ENCODE measurements around the gene FATE1.
"Not testable (repeated sequence)": the region's sequence is repeated elsewhere in the genome, so short reads cannot be mapped to it uniquely, and the experiment has no call there.

Gene FATE1

GRCh38 chrX:151715752-151716151 is at the start of gene FATE1:
Gene FATE1, plus strand, starts transcription at chrX:151716035. Its CDS starts 85 bp downstream, at chrX:151716120.
- no peak for DNase-seq (ENCODE audit: low read depth)

- no peak for DNase-seq (ENCODE audit: low read depth)
Observed at GRCh38 chrX:151675121-151675746, 40.6 kb upstream of the FATE1 start.

GRCh38 chrX:151676196-151676595 is 39.6 kb upstream of the FATE1 start:
- DNase-seq (ENCODE audit: low read depth) = no peak

GRCh38 chrX:151679798-151680402 is 35.9 kb upstream of the FATE1 start:
- no peak for DNase-seq (ENCODE audit: low read depth)

- no peak for DNase-seq (ENCODE audit: low read depth)
Observed at GRCh38 chrX:151680805-151681204, 35.0 kb upstream of the FATE1 start.

- DNase-seq (ENCODE audit: low read depth) = no peak
Observed at GRCh38 chrX:151687635-151688034, 28.2 kb upstream of the FATE1 start.

- no peak for DNase-seq (ENCODE audit: low read depth)
Observed at GRCh38 chrX:151688695-151689094, 27.1 kb upstream of the FATE1 start.

GRCh38 chrX:151692825-151693224 is 23.0 kb upstream of the FATE1 start:
- DNase-seq (ENCODE audit: low read depth) = no peak

GRCh38 chrX:151694121-151694520 is 21.7 kb upstream of the FATE1 start:
- DNase-seq (ENCODE audit: low read depth) = no peak

GRCh38 chrX:151694661-151695582 is 20.9 kb upstream of the FATE1 start, which contains the start of gene PRRG3:
Gene PRRG3, plus strand, starts transcription at chrX:151695458. Its CDS starts 3,357 bp downstream, at chrX:151698815.
- no peak for DNase-seq (ENCODE audit: low read depth)

- DNase-seq (ENCODE audit: low read depth) = no peak
Observed at GRCh38 chrX:151695583-151696340, 20.1 kb upstream of the FATE1 start.

- not testable (repeated sequence) for DNase-seq (ENCODE audit: low read depth)
Observed at GRCh38 chrX:151697082-151697481, 18.8 kb upstream of the FATE1 start.

- peak; percentile 53 for DNase-seq (ENCODE audit: low read depth)
Observed at GRCh38 chrX:151697522-151697921, 18.3 kb upstream of the FATE1 start.

- no peak for DNase-seq (ENCODE audit: low read depth)
Observed at GRCh38 chrX:151698485-151698884, 17.4 kb upstream of the FATE1 start.

- no peak for DNase-seq (ENCODE audit: low read depth)
Observed at GRCh38 chrX:151699746-151700145, 16.1 kb upstream of the FATE1 start.

GRCh38 chrX:151700581-151700980 is 15.3 kb upstream of the FATE1 start:
- DNase-seq (ENCODE audit: low read depth) = no peak

GRCh38 chrX:151701071-151701470 is 14.8 kb upstream of the FATE1 start:
- no peak for DNase-seq (ENCODE audit: low read depth)

GRCh38 chrX:151701531-151701930 is 14.3 kb upstream of the FATE1 start:
- DNase-seq (ENCODE audit: low read depth) = no peak

- no peak for DNase-seq (ENCODE audit: low read depth)
Observed at GRCh38 chrX:151702026-151702714, 13.7 kb upstream of the FATE1 start.

- DNase-seq (ENCODE audit: low read depth) = no peak
Observed at GRCh38 chrX:151702741-151703340, 13.0 kb upstream of the FATE1 start.

GRCh38 chrX:151703487-151703886 is 12.3 kb upstream of the FATE1 start:
- DNase-seq (ENCODE audit: low read depth) = no peak

Measured in fibroblast of gingiva (primary cell).